Measurements from ENCODE around the gene CAMK2D. TPM values are rescaled to one million over a fixed set of nuclear protein-coding genes. Genes with fewer than 3 reads are reported as not detected.

CAMK2D gene
- total and polyA plus RNA-seq, 2 experiments from 2014 or later, result 36.8 to 99.1 TPM

GRCh38 chr4:113610537-113610936, 151.0 kb downstream of the CAMK2D start:
- H3K9me2 ChIP-seq (replicated peaks; ENCODE audit: insufficient read depth), result no peaks in the 10 kb centered on the region
- H3K27ac ChIP-seq, result no peak overlapping the region
- H3K36me3 ChIP-seq (replicated peaks; ENCODE audit: insufficient read depth, low read depth), result no peaks in the 10 kb centered on the region
- no peak overlapping the region for H2AFZ ChIP-seq
- H3K4me3 ChIP-seq, result no peak overlapping the region
- TF ChIP-seq EZH2 (IDR thresholded peaks at IDR 0.05; ENCODE audit: borderline replicate concordance), result no peak
- TF ChIP-seq CTCF (IDR thresholded peaks at IDR 0.05; ENCODE audit: poor library complexity), result no peak
- no peak for TF ChIP-seq EZH2phosphoT487 (IDR thresholded peaks at IDR 0.05; ENCODE audit: low read depth, severe bottlenecking, unreplicated experiment)
- H3K4me2 ChIP-seq, result no peak overlapping the region
- H3K27me3 ChIP-seq, result no peaks in the 10 kb centered on the region
- H3K9me3 ChIP-seq (ENCODE audit: low read depth), result no peaks in the 10 kb centered on the region
- DNase-seq (ENCODE audit: low spot score), result no peak
- 85% methylated on average over 3 of the region's 3 CpGs for WGBS (ENCODE audit: low lambda C conversion rate, missing lambda C conversion rate)
- H3K79me2 ChIP-seq, result peaks cover 41% of the 10 kb centered on the region
- H4K20me1 ChIP-seq (ENCODE audit: insufficient read depth, poor library complexity, severe bottlenecking), result peaks cover 3% of the 10 kb centered on the region
- no peaks in the 10 kb centered on the region for H3K4me1 ChIP-seq (ENCODE audit: insufficient read depth)

GRCh38 chr4:113607998-113608397, 153.5 kb downstream of the CAMK2D start:
- H3K9me2 ChIP-seq (replicated peaks; ENCODE audit: insufficient read depth), result no peaks in the 10 kb centered on the region
- no peaks in the 10 kb centered on the region for H3K27me3 ChIP-seq
- no peak overlapping the region for H3K27ac ChIP-seq
- no peaks in the 10 kb centered on the region for H3K4me1 ChIP-seq (ENCODE audit: insufficient read depth)
- no peak overlapping the region for H2AFZ ChIP-seq
- no peak for DNase-seq (ENCODE audit: low spot score)
- WGBS (ENCODE audit: low lambda C conversion rate, missing lambda C conversion rate), result 97% methylated on average over 1 of the region's 1 CpG
- H3K4me2 ChIP-seq, result no peak overlapping the region
- no peak overlapping the region for H3K4me3 ChIP-seq
- H4K20me1 ChIP-seq (ENCODE audit: insufficient read depth, poor library complexity, severe bottlenecking), result no peaks in the 10 kb centered on the region
- TF ChIP-seq EZH2 (IDR thresholded peaks at IDR 0.05; ENCODE audit: borderline replicate concordance), result no peak
- no peak for TF ChIP-seq EZH2phosphoT487 (IDR thresholded peaks at IDR 0.05; ENCODE audit: low read depth, severe bottlenecking, unreplicated experiment)
- no peak for TF ChIP-seq CTCF (IDR thresholded peaks at IDR 0.05; ENCODE audit: poor library complexity)
- peaks cover 19% of the 10 kb centered on the region for H3K79me2 ChIP-seq
- no peaks in the 10 kb centered on the region for H3K9me3 ChIP-seq (ENCODE audit: low read depth)
- no peaks in the 10 kb centered on the region for H3K36me3 ChIP-seq (replicated peaks; ENCODE audit: insufficient read depth, low read depth)

GRCh38 chr4:113607147-113607720, 154.3 kb downstream of the CAMK2D start:
- Histone ChIP-seq H3K4me2 (no peak overlapping the region), H3K4me3 (no peak overlapping the region), H4K20me1 (ENCODE audit: insufficient read depth, poor library complexity, severe bottlenecking) (no peaks in the 10 kb centered on the region), H3K36me3 (replicated peaks; ENCODE audit: insufficient read depth, low read depth) (no peaks in the 10 kb centered on the region), H3K4me1 (ENCODE audit: insufficient read depth) (no peaks in the 10 kb centered on the region), H2AFZ (no peak overlapping the region), H3K79me2 (peaks cover 12% of the 10 kb centered on the region), H3K27ac (no peak overlapping the region), H3K27me3 (no peaks in the 10 kb centered on the region), H3K9me2 (replicated peaks; ENCODE audit: insufficient read depth) (no peaks in the 10 kb centered on the region), H3K9me3 (ENCODE audit: low read depth) (no peaks in the 10 kb centered on the region)
- no peak for DNase-seq (ENCODE audit: low spot score)
- no peak for TF ChIP-seq EZH2 (IDR thresholded peaks at IDR 0.05; ENCODE audit: borderline replicate concordance)
- no peak for TF ChIP-seq EZH2phosphoT487 (IDR thresholded peaks at IDR 0.05; ENCODE audit: low read depth, severe bottlenecking, unreplicated experiment)
- no peak for TF ChIP-seq CTCF (IDR thresholded peaks at IDR 0.05; ENCODE audit: poor library complexity)
- WGBS (ENCODE audit: low lambda C conversion rate, missing lambda C conversion rate), result 97% methylated on average over 9 of the region's 9 CpGs

All from hepatocyte (in vitro differentiated cells).